SK-N-SH treated with all-trans-retinoic acid at 6 μM for 48 hours (cell line): ENCODE results near the gene BAIAP2L1.

Experiments
- ATAC-seq: fragments of 200-7000 bp; cut with Tn5 transposase; 3 replicates; pipeline ENCODE4 v1.9.1; 2020; ENCODE audit warnings: mild to moderate bottlenecking, moderate library complexity
- ARNTL ChIP-seq: fragments of 450-650 bp; formaldehyde crosslinking; IDR thresholded peaks from 2 replicates; pipeline ENCODE4 v1.5.0; 2020; ENCODE audit warnings: low read depth, mild to moderate bottlenecking, moderate library complexity, borderline replicate concordance
- BACH2 ChIP-seq: fragments of 250-450 bp; sonication (Bioruptor Pico); IDR thresholded peaks from 2 replicates; pipeline ENCODE4 v1.9.0; 2021; ENCODE audit warnings: mild to moderate bottlenecking, borderline replicate concordance
- CSRNP3 ChIP-seq: fragments of 250-450 bp; sonication (Bioruptor Pico); IDR thresholded peaks from 2 replicates; pipeline ENCODE4 v1.5.1; 2021; ENCODE audit warnings: mild to moderate bottlenecking, moderate library complexity
- ESRRG ChIP-seq: fragments of 250-450 bp; sonication (Bioruptor Pico); IDR thresholded peaks from 2 replicates; pipeline ENCODE4 v1.6.1; 2021; ENCODE audit warnings: mild to moderate bottlenecking
- GLIS3 ChIP-seq: fragments of 250-450 bp; sonication (Bioruptor Pico); IDR thresholded peaks from 2 replicates; pipeline ENCODE4 v1.5.0; 2020; ENCODE audit warnings: mild to moderate bottlenecking, moderate library complexity
- OSR1 ChIP-seq: fragments of 250-450 bp; sonication (Bioruptor Pico); IDR thresholded peaks from 2 replicates; pipeline ENCODE4 v1.8.0; 2022; ENCODE audit warnings: moderate library complexity, mild to moderate bottlenecking, inconsistent platforms
- PATZ1 ChIP-seq: fragments of 250-450 bp; sonication (Bioruptor Pico); IDR thresholded peaks from 2 replicates; pipeline ENCODE4 v1.8.0; 2020; ENCODE audit warnings: mild to moderate bottlenecking, moderate library complexity, borderline replicate concordance
- POU6F1 ChIP-seq: fragments of 250-450 bp; sonication (Bioruptor Pico); IDR thresholded peaks from 2 replicates; pipeline ENCODE4 v1.8.0; 2021; ENCODE audit warnings: low read depth, mild to moderate bottlenecking, moderate library complexity, borderline replicate concordance
- PPARA ChIP-seq: fragments of 250-450 bp; sonication (Bioruptor Pico); IDR thresholded peaks from 2 replicates; pipeline ENCODE4 v1.5.0; 2020; ENCODE audit warnings: mild to moderate bottlenecking, borderline replicate concordance
- RARB ChIP-seq: fragments of 250-450 bp; sonication (Bioruptor Pico); IDR thresholded peaks from 2 replicates; pipeline ENCODE4 v1.8.0; 2021; ENCODE audit warnings: mild to moderate bottlenecking, moderate library complexity
- SNAI2 ChIP-seq: fragments of 250-450 bp; sonication (Bioruptor Pico); IDR thresholded peaks from 2 replicates; pipeline ENCODE4 v1.5.0; 2020; ENCODE audit warnings: mild to moderate bottlenecking, moderate library complexity
- TCF4 ChIP-seq: fragments of 250-450 bp; sonication (Bioruptor Pico); IDR thresholded peaks from 2 replicates; pipeline ENCODE4 v1.8.0; 2021; ENCODE audit warnings: mild to moderate bottlenecking, moderate library complexity, borderline replicate concordance
- TOX ChIP-seq: fragments of 250-450 bp; sonication (Bioruptor Pico); IDR thresholded peaks from 2 replicates; pipeline ENCODE4 v1.8.0; 2021; ENCODE audit warnings: mild to moderate bottlenecking, moderate library complexity, borderline replicate concordance
- TSHZ2 ChIP-seq: fragments of 250-450 bp; sonication (Bioruptor Pico); IDR thresholded peaks from 2 replicates; pipeline ENCODE4 v1.5.0; 2020; ENCODE audit warnings: mild to moderate bottlenecking, moderate library complexity
- ZC3H10 ChIP-seq: fragments of 250-450 bp; sonication (Bioruptor Pico); IDR thresholded peaks from 2 replicates; pipeline ENCODE4 v1.5.1; 2021; ENCODE audit warnings: mild to moderate bottlenecking, moderate library complexity
- ZFP3 ChIP-seq: fragments of 250-450 bp; sonication (Bioruptor Pico); IDR thresholded peaks from 2 replicates; pipeline ENCODE4 v1.5.0; 2020; ENCODE audit warnings: mild to moderate bottlenecking, moderate library complexity
- ZNF565 ChIP-seq: fragments of 450-650 bp; formaldehyde crosslinking; conservative IDR thresholded peaks from 2 replicates; pipeline ENCODE4 v1.5.0; 2020; ENCODE audit warnings: low read depth, mild to moderate bottlenecking, moderate library complexity
- ZNF70 ChIP-seq: fragments of 450-650 bp; formaldehyde crosslinking; IDR thresholded peaks from 2 replicates; pipeline ENCODE4 v1.5.0; 2020; ENCODE audit warnings: mild to moderate bottlenecking, moderate library complexity

Gene BAIAP2L1

GRCh38 chr7:98303906-98304305, 97.0 kb downstream of the BAIAP2L1 start:
- TF ChIP-seq PATZ1 (no peak), ZNF70 (no peak), RARB (CRISPR knock-in tag) (no peak), TCF4 (CRISPR knock-in tag) (no peak)
- TF ChIP-seq, all 23 proteins: peak for 0
- ATAC-seq = no peak

- no peak for ATAC-seq
Observed at GRCh38 chr7:98303176-98303865, 97.6 kb downstream of the BAIAP2L1 start.

GRCh38 chr7:98301693-98302470, 99.0 kb downstream of the BAIAP2L1 start:
- no peak for ATAC-seq
- no peak for TF ChIP-seq ZNF565 (CRISPR knock-in tag)
- no peak for TF ChIP-seq ARNTL
- no peak for TF ChIP-seq ZNF70
- TF ChIP-seq GLIS3 (CRISPR knock-in tag) = no peak
- TF ChIP-seq ESRRG = no peak
- no peak for TF ChIP-seq BACH2 (CRISPR knock-in tag)
- TF ChIP-seq TSHZ2 (CRISPR knock-in tag) = no peak
- no peak for TF ChIP-seq POU6F1 (CRISPR knock-in tag)
- TF ChIP-seq CSRNP3 (CRISPR knock-in tag) = no peak
- no peak for TF ChIP-seq ZFP3 (CRISPR knock-in tag)
- no peak for TF ChIP-seq TOX
- no peak for TF ChIP-seq OSR1 (CRISPR knock-in tag)
- no peak for TF ChIP-seq PPARA

More at GRCh38 chr7:98303176-98303865, 97.6 kb downstream of the BAIAP2L1 start:
- TF ChIP-seq ESRRG (no peak), RARB (CRISPR knock-in tag) (no peak), SNAI2 (CRISPR knock-in tag) (no peak), ZC3H10 (CRISPR knock-in tag) (no peak), CSRNP3 (CRISPR knock-in tag) (no peak), GLIS3 (CRISPR knock-in tag) (no peak), TCF4 (CRISPR knock-in tag) (no peak)
